Hematopoietic multipotent progenitor cell treated with erythropoietin and hydrocortisone succinate and interleukin-3 and kit ligand, for 17 days (in vitro differentiated cells): ENCODE measurements around the gene SPOP.
"Not testable (repeated sequence)": the region's sequence is repeated elsewhere in the genome, so short reads cannot be mapped to it uniquely, and the experiment has no call there.

Experiments
- DNase-seq: peaks from one replicate; pipeline ENCODE4 v3.0.0-alpha.2; 2015; ENCODE audit warnings: low spot score

The SPOP gene

DNA sequence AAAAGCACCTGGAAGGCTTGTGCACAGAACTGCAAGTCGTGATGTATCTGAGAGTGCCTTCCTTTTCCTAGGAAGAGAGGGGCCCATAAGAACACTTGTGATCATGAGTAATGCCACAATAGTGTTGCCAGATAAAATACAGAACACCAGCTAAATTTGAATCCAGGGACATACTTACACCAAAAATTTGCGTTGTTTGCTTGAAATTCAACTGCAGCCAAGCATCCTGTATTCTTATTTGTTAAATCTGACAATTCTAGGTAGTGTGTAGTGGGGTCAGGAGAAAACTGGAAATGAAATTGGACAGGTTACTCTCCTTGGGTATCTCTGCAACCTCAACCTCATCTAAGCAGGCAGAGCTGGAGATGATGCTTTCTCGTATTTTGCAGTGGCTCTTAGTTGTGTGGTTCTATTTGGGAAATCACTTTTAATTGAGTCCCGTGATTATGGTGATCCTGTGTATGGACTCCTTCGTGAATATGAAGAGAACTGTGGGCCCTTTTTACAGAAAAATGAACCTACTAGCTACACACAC, 17.9 kb upstream of the SPOP start:
- no peak for DNase-seq

DNA sequence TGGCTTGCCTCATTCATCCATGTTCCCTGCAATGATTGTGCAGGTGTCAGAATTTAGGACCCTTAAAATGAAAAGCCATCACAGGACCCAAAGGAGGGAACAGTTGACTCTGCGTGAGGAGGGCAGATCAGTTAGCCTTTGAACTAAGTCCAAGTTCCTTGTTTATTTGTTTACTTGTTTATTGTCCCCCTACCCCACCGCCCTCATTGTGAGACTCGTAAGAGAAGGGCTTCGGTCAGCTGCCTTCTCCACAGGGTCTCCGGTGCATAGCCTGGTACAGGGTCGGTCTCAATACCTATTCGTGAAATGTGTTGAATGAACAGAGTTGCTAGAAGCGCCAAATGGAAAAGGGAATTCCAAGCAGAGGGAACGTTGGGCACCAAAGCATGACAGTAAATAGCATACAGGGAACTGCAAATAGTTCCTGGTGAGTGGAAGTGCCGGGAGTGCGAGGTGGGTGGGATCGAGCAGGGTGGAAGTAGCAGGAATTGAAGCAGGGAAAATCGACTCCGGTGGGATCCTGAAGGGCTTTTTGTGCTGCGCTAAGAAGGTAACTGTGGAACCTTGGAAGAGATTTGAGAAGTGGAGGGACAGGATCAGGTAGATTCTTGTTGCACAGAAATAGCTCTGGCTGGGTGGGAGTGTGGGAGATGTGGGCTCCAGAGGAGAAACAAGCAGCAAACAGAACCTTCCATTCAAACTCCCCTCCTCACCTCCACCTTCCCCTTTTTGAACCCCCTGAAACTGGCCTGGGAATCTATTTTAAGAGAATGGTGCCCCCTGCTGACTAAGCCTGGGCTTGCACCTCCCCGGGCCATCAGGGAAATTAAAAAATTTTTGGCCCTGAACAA, 17.2 kb upstream of the SPOP start:
- peak; percentile 72 for DNase-seq

DNA sequence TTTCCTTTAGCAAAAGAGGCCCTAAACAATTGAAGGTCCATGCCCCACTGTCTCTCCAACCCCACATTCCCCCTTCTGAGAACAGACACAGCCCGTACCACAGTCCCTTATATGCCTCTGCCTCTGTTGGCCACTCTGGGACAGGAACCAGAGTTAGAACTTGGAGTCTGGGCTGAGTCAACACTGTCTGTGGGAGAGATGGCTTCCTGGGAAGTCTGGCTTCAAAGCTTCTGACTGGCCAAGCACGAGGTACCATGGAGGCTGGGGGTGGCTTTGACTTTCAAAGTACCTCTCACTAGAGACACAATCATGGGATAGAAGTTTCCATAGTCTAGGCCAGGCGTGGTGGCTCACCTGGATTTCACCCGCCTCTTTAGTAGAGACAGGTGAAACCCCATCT, 14.9 kb upstream of the SPOP start:
- DNase-seq: no peak

DNA sequence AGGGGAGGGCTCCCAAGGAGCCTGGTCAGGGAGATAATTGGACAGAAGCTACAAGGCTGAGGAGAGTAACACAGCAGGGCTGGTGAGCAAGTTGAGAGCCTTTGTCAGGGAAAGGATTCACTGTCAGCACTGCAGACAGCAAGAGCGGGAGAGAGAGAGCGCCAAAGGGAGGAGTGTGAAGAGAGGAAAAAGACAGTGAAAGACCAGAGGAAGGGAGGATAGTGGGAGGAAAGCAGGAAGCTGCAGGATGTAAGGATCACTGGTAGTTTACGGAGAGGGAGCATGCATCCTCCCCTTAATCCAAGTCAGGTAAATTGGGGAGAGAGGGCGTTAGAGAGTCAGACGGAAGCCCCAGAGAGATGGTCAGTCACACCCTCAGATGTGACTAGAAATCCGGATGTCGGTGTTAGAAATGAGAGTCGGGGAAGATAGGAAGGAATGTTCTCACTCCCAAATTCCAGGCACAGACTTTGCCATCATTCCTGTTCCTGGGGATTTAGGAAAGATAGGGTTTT, 13.8 kb upstream of the SPOP start:
- DNase-seq: no peak

DNA sequence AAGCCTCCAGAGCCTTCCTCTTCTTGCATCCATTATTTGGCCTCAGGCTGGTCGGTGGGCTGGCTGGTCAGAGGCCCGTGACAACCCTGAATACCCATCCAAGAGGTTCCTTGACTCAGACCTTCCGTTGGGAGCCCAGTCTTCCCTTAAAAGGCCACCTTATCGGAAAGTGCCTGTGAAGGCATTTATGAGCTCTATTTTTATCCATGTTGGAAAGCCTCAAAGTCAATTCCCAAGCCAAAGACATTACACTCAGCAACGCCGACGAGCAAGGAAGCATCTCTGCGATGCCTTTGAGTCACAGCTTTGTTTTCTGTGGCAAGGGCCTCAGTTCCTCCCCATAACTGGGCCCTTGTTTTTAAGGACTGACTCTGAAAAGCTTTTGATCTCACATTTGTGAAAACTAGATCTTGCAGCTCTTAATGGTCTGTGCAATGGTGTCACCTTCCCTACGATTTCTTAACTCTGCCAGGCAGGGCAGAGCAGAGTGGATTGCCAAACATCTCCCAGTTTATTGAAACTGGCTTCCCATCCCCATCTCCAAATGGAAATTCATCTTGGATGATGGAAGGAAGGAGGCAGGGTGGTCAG, 13.3 kb upstream of the SPOP start:
- DNase-seq: no peak

DNA sequence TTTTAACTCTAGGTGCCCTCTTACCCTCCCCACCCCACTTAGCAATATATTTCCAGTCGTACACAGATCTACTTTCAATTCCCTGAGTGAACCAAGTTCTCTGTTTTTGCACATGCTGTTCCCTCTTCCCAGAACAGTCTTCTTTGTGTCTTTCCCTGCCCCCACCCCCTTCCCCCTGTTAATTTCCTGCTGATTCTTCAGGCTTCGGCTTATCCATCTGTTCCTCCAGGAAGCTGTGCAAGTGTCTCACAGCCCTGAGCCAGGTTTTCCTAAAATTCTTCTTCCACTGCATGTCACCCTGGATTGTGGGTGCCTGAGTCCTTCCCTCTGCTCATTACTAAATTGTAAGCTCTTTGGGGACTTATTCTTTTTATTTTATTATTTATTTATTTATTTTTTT, 12.4 kb upstream of the SPOP start:
- no peak for DNase-seq

DNA sequence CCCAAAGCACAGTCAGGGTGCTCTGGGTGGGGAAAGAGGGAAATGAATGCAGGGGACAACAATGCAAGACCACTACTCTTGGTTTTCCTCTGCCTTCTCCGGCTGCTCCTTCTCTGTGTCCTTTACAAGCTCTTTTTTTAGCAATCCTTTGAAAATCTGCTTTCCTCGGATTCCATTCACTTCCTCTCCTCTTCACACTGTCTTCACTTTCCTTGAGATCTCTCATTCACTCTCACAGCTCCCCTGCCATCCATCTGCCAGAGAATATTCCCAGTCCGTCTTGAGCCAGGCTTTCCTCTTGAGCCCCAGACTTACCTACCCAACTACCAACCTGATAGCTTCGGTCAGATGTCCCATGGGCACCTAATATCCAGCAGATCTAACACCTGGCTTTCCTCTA, 11.0 kb upstream of the SPOP start:
- DNase-seq: no peak

DNA sequence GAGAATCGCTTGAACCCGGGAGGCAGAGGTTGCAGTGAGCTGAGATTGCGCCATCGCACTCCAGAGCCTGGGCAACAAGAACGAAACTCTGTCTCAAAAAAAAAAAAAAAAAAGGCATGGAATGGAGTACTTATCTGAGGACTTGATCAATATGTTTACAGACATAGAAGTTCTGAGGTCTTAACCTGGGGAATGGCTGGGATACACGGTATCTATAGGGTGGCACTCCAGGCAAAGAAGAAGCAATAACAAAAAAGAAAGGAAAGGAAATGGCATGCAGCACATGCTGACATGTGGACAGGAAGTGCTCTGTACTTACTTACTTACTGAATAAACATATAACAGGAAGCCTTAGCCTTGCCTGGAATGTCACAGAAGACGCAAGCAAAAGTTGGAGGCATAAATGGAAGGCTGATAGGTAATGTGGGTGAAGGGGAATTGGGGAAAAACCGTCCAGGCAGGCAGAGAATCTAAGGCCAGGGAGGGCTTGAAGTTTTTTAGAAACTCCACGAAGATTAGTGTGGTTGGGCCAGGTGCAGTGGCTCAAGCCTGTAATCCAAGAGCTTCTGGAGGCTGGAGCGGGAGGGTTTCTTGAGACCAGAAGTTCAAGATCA, 10.1 kb upstream of the SPOP start:
- no peak for DNase-seq

DNA sequence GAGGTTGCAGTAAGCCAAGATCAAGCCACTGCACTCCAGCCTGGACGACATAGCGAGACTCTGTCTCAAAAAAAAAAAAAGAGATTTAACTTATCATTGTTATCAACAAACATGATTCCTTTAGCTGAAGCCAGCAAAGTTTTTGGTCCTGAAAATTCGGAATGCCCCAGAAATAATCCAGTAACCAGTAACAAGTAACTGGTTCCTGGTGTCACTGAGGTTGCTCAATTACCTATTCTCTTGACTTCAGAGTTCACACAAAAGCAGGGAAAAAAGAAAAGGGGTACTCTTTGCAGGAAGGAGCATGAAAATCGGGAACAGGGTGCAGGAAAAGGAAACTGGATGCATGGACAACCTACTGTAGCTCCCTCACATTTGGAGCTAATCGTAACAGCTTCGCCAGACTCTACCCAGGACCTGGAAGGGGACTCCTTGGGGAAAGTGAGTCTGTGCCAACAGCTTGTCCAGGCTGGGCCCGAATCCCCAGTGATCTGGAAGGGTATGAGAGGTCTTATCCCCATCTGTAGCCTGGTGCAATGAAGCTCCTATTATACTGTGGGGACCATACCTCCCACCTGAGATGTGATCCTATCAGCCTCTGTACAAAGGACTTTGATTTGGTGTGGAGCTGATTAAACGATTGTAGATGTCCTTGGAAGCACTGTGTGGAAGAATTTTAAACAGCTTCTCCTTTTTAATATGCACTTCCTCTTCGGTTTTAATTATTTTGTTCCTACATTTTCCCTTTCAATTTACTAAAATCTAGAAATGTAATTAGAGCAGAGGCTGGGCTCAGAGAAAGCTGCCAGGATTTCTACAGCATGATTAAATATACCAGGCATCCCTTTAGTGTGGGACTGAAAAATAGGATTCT, 3.4 kb upstream of the SPOP start:
- DNase-seq: no peak

DNA sequence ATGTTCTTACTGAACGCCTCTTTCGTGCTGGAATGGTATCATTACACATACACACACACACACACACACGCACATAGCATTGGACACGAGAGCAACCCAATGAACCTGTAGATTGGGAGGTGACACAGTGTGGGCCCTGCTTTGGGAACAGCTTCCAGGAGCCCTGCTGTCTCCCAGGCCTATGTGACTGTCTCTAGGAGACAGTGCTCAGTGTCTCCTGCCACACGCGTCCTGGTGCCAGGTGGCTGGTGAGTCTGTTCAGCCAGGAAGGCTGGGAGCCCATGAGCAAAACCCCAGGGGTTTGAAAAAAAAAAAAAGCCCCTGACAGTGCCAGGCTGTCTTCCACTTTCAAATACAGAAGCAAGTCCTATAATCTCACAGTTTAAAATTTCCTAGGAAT, 2.4 kb upstream of the SPOP start:
- DNase-seq: no peak

DNA sequence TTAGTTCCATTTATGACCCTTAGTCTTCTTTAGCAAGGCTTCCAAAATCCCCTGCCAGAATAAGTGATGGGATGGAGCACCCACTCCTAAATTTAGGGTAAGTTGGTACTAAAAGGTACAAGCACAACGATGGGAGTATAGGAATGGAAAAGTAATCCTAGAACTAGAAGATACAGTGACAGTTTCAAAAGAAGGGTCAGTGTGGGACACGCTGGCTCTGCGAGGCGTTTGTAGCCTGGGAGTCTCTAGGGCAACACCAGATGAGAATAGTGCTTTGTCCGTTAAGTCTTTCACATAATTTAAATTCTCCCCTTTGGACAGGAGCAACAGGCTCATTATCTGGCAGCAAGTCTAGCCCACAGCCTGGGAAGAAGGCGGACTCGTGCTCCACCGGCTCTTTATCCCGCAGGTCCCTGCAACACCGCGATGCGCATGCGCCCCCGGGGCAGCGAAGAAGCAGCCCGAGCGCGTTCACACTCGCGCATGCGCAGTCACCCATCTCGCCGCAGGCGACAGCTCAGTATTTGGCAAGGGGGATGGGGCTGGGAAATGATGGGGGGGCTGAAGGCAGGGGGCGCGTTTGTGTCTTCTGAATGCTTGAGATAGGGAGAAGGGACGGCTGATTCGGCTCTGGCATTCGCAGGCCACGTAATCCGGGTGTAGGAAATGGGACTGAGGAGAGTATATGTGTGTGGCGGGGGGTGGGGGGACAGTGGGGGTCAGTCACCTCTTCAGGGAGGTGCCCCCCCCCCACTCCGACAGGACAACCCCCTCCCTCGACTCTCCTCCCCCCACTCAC, 564 bp downstream of the SPOP start:
- DNase-seq: peak; percentile 99

DNA sequence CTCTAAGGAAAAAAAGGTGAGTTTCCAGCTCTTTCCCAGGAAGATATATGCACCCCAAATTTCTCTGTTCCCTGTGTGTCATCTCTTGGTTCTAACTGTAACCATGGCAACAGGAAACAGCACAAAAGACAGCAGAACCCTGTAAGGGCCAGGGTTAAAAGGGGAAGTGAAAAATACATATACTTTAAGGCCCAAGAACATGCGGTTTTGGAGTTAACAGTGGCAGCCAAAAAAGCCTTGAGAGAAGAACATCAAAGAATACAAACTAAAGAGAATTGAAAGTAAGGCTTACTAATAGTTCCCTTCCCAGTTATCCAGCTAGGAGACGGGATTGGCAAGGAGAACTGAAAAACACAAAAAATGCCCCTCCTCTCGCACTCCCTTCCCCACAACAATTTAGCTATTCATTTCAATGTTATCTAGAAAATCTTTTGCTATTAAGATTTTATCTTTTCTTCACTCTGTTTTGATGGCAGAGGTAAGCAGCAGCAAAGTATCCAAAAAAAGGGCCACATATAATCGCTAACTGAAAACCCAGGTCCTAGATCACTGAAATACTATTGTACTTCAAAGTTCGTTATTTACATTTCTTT, 1.5 kb downstream of the SPOP start:
- DNase-seq: peak; percentile 27

DNA sequence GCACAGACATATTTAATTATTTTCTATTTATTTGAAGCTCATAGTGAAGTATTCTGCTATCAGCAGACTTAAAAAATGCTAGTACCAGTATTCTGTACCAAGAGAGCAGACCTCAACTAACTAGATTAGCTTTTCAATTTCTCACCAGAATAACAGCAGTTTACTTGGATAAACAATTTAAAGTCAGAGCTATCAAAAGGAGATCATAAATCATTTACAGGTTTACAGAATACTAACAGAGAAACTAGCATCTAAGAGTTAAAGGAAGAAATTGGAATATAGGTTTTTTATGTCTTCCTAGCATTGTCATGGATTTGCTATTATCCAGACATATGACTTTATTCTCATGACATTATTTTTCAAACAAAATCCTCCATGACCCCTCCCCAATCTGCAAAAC, 3.4 kb downstream of the SPOP start:
- no peak for DNase-seq

DNA sequence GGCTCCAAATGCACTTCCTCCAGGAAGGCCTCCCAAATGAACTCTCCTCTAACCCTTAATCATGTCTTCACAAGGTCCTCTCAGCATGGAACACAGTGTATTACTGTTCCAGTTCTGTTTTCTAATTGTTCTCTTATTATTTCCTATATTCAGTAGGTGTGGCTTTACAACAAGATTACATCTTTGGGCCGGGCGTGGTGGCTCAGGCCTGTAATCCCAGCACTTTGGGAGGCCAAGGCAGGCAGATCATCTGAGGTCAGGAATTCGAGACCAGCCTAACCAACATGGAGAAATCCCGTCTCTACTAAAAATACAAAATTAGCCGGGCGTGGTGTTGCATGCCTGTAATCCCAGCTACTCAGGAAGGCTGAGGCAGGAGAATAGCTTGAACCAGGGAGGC, 4.2 kb downstream of the SPOP start:
- DNase-seq: not testable (repeated sequence)

DNA sequence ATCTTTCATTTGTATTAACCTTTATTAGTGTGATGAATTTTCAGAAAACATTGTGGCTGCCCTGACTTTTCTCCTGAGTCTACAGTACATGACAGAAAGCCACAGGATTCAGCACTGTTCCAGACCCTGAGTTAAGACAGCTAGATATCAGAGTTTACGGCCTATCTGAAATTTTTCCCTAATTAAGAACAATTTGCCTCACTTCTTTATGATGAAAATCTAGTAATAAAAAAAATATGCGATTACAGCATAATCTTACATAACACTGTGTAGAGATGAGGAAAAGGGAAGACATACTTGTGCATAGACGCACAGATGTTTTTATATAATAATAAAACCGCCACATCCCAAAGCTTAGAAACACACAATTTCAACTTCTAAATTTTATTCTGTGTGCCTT, 7.3 kb downstream of the SPOP start:
- DNase-seq: no peak

DNA sequence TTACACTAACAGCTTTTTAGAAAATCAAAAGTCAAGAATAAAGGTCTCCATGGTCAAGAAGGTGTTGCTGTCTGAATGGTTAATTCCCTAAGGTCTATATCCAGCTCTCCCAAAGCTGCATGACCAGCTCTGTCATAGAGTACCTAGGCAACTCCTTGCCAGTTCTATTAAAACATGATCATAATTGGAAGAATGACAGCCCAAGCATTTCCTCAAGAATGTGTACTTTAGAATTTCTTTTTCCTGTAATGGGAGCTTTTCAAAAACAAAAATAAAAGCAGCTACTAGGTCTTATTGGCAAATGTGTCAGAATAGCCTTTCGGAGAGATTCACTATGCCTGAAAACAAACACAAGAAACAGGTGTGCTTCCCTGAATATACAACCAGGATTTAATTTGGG, 7.9 kb downstream of the SPOP start:
- DNase-seq: no peak

DNA sequence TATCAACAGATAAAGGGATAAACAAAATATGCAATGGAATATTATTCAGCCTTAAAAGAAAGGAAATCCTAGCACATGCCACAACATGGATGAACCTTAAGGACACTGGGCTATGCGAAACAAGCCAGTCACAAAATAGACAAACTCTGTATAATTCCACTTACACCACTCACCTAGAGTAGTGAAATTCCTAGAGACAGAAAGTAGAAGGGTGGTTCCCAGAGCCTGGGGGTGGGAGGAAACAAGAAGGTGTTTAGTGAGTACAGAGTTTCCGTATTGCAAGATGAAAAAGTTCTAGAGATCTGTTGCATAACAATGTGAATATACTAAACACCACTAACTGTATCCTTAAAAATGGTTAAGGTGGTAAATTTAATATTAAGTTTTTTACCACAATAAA, 10.0 kb downstream of the SPOP start:
- DNase-seq: no peak

DNA sequence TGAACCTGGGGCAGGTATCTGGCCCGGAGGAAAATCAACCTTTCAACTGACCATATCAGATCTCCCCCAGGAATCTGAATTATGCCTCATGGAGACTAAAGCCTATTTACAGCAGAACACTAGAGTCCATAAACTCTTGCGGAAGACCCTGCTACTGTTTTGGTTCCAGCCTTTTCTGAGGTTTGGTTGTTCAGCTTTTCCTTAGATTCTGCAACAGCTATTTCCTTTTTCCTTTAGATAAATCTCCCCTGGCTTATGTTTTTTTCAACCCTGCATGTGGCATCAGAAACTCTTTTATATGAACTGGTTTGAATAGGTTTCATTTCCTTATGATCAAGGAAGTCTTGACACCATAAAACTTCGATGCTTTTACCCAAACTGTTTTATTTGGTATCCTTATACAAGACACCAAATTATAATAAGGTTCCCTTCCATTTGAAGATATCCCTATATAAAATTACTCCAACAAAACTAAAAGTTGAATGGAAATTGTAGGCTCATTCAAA, 13.1 kb downstream of the SPOP start:
- no peak for DNase-seq

DNA sequence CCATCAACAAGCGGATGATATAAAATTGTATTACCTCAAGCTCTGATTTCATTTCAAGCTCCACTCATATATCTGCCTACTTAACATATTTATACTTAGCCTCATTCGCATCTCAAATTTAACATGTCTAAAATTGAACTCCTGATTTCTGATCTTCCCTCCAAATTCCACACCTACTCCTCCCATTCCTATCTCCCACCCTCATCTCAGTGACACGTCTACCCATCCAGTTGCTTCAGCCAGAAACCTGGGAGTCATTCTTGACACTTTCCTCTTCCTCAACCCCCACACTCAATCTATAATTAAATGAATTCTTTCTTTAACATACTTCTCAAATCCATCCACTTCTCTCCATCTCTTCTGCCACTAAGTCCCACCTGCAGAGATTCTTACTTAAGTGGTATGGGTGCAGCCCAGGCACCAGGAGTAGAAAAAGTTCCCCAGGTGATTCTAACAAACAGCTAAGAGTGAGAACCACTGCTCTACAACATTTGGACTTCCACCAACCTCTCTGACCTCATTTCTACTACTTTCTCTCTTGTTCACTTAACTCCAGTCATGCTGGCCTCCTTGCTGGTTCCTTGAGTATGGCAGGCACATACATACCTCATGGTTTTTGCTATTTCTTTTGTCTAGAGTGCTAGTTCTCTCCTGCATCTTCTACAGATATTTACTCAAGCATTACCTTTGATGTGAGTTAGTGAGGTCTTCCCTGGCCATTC, 18.1 kb downstream of the SPOP start:
- DNase-seq: no peak

DNA sequence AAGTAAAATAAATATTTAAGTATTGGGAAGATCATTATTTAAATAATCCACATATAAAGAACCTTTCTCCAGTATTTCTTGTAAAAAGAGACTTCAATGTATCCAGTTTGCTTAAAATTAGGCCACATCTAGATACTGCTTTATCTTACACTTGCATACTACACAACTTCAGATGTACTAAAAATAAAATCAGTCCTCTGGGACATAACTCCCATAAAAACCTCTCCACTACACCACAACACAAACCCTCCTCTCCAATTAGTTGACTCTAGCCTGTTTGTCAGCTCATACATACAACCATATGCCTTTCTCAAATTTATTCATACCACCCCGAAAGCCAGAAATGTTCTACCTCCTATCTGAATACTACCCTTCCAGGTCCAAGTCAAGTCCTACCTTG, 21.6 kb downstream of the SPOP start:
- no peak for DNase-seq
